ENCODE results near the gene CNR2.

CNR2 gene

DNA sequence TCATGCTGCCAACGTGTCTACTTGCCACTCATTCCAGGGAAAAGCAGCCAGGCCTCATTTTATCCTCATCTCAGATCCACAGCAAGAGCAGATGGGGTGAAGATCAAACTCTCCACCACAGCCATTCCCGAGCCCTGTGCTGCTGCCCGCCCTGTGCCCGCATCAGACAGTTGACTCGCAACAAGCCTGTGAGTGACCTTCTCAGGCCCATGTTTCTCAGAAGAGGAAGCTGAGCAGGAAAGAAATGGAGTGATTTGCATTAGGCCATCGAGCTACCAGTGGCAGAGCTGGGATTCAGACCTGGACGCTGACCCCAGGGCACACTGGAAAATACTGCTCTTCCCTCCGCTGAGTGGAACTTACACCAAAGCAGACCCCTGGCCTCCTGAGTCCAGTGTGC is 1.2 kb downstream of the CNR2 start:
- Histone ChIP-seq H3K4me3 (ENCODE audit: low read depth, low read length, poor library complexity, severe bottlenecking) (peak overlapping the region; percentile 64), H2AFZ (ENCODE audit: low read length) (no peak overlapping the region), H4K20me1 (ENCODE audit: insufficient read depth, low read length) (no peaks in the 10 kb centered on the region), H3K36me3 (ENCODE audit: insufficient read depth, low read length) (no peaks in the 10 kb centered on the region), H3K9ac (ENCODE audit: low read length) (peak overlapping the region; percentile 72), H3K79me2 (ENCODE audit: insufficient read depth, low read length) (no peaks in the 10 kb centered on the region), H3K4me1 (ENCODE audit: insufficient read depth, low read length, severe bottlenecking) (peaks cover 91% of the 10 kb centered on the region), H3K27ac (ENCODE audit: low read depth, low read length, poor library complexity, severe bottlenecking) (peak overlapping the region; percentile 98), H3K4me2 (ENCODE audit: low read length) (peak overlapping the region; percentile 78), H3K27me3 (ENCODE audit: insufficient read depth, low read length) (no peaks in the 10 kb centered on the region), H3K9me2 (ENCODE audit: low read depth, low read length) (no peaks in the 10 kb centered on the region), H3K9me3 (ENCODE audit: low read length) (no peaks in the 10 kb centered on the region), H3F3A (ENCODE audit: insufficient read depth, low read length) (peaks cover 8% of the 10 kb centered on the region; the same call in 1 of the 2 replicates)
- TF ChIP-seq EZH2 (IDR thresholded peaks at IDR 0.05; ENCODE audit: borderline replicate concordance, low read length) = no peak
- TF ChIP-seq, protein P1, sequence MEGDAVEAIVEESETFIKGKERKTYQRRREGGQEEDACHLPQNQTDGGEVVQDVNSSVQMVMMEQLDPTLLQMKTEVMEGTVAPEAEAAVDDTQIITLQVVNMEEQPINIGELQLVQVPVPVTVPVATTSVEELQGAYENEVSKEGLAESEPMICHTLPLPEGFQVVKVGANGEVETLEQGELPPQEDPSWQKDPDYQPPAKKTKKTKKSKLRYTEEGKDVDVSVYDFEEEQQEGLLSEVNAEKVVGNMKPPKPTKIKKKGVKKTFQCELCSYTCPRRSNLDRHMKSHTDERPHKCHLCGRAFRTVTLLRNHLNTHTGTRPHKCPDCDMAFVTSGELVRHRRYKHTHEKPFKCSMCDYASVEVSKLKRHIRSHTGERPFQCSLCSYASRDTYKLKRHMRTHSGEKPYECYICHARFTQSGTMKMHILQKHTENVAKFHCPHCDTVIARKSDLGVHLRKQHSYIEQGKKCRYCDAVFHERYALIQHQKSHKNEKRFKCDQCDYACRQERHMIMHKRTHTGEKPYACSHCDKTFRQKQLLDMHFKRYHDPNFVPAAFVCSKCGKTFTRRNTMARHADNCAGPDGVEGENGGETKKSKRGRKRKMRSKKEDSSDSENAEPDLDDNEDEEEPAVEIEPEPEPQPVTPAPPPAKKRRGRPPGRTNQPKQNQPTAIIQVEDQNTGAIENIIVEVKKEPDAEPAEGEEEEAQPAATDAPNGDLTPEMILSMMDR (IDR thresholded peaks at IDR 0.05; ENCODE audit: low read length) = no peak

GRCh38 chr1:23910553-23911246 is 2.5 kb downstream of the CNR2 start:
- peaks cover 4% of the 10 kb centered on the region; the same call in 1 of the 2 replicates for H3K36me3 ChIP-seq (ENCODE audit: insufficient read depth, low read length)
- H3K9me3 ChIP-seq (ENCODE audit: low read length) = no peaks in the 10 kb centered on the region
- no peak overlapping the region for H2AFZ ChIP-seq (ENCODE audit: low read length)
- peak overlapping the region; percentile 64 for H3K4me3 ChIP-seq (ENCODE audit: low read depth, low read length, poor library complexity, severe bottlenecking)
- peaks cover 8% of the 10 kb centered on the region; the same call in 1 of the 2 replicates for H3F3A ChIP-seq (ENCODE audit: insufficient read depth, low read length)
- peak overlapping the region; percentile 78 for H3K4me2 ChIP-seq (ENCODE audit: low read length)
- peaks cover 91% of the 10 kb centered on the region for H3K4me1 ChIP-seq (ENCODE audit: insufficient read depth, low read length, severe bottlenecking)
- 0 out of 2 replicates have a peak, but pooled peaks cover 3% of the 10 kb centered on the region for H3K79me2 ChIP-seq (ENCODE audit: insufficient read depth, low read length)
- no peaks in the 10 kb centered on the region for H3K9me2 ChIP-seq (ENCODE audit: low read depth, low read length)
- no peaks in the 10 kb centered on the region for H4K20me1 ChIP-seq (ENCODE audit: insufficient read depth, low read length)
- no peaks in the 10 kb centered on the region for H3K27me3 ChIP-seq (ENCODE audit: insufficient read depth, low read length)
- H3K27ac ChIP-seq (ENCODE audit: low read depth, low read length, poor library complexity, severe bottlenecking) = peak overlapping the region; percentile 98
- TF ChIP-seq, protein P1 (IDR thresholded peaks at IDR 0.05; ENCODE audit: low read length) = no peak
- no peak for TF ChIP-seq EZH2 (IDR thresholded peaks at IDR 0.05; ENCODE audit: borderline replicate concordance, low read length)
- H3K9ac ChIP-seq (ENCODE audit: low read length) = peak overlapping the region; percentile 72

DNA sequence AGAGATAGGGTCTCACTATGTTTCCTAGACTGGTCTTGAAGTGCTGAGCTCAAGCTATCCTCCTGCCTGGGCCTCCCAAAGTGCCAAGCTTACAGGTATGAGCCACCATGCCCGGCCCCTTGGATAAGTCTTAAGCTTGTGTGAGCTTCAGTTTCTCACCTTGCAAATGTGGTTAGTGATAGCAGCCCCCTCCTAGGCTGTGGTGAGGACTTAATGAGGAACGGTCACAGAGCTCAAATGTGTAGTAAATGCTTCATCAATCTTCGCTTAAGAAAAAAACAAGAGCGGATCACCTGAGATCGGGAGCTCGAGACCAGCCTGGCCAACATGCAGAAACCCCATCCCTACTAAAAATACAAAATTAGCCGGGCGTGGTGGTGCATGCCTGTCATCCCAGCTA is 3.0 kb downstream of the CNR2 start:
- Histone ChIP-seq H3K79me2 (ENCODE audit: insufficient read depth, low read length) (0 out of 2 replicates have a peak, but pooled peaks cover 3% of the 10 kb centered on the region), H3K9me3 (ENCODE audit: low read length) (no peaks in the 10 kb centered on the region), H2AFZ (ENCODE audit: low read length) (no peak overlapping the region), H3K27me3 (ENCODE audit: insufficient read depth, low read length) (no peaks in the 10 kb centered on the region), H3F3A (ENCODE audit: insufficient read depth, low read length) (peaks cover 8% of the 10 kb centered on the region; the same call in 1 of the 2 replicates), H3K27ac (ENCODE audit: low read depth, low read length, poor library complexity, severe bottlenecking) (peak overlapping the region; percentile 98), H3K9ac (ENCODE audit: low read length) (peak overlapping the region; percentile 72), H3K4me3 (ENCODE audit: low read depth, low read length, poor library complexity, severe bottlenecking) (peak overlapping the region; percentile 64), H4K20me1 (ENCODE audit: insufficient read depth, low read length) (no peaks in the 10 kb centered on the region), H3K36me3 (ENCODE audit: insufficient read depth, low read length) (peaks cover 5% of the 10 kb centered on the region; the same call in 1 of the 2 replicates), H3K4me2 (ENCODE audit: low read length) (peak overlapping the region; percentile 78; the same call in 1 of the 2 replicates), H3K4me1 (ENCODE audit: insufficient read depth, low read length, severe bottlenecking) (peaks cover 90% of the 10 kb centered on the region), H3K9me2 (ENCODE audit: low read depth, low read length) (no peaks in the 10 kb centered on the region)
- TF ChIP-seq EZH2 (IDR thresholded peaks at IDR 0.05; ENCODE audit: borderline replicate concordance, low read length) = no peak
- TF ChIP-seq, protein P1 (IDR thresholded peaks at IDR 0.05; ENCODE audit: low read length) = no peak
